GM12801 (cell line): ENCODE measurements around the gene UTS2B.

Experiments
- CTCF ChIP-seq: IDR thresholded peaks from one replicate; pipeline ENCODE4 v1.5.1; 2011; ENCODE audit warnings: control low read depth; ENCODE audit not compliant: insufficient read length; ENCODE audit errors: extremely low read depth

Gene UTS2B

DNA sequence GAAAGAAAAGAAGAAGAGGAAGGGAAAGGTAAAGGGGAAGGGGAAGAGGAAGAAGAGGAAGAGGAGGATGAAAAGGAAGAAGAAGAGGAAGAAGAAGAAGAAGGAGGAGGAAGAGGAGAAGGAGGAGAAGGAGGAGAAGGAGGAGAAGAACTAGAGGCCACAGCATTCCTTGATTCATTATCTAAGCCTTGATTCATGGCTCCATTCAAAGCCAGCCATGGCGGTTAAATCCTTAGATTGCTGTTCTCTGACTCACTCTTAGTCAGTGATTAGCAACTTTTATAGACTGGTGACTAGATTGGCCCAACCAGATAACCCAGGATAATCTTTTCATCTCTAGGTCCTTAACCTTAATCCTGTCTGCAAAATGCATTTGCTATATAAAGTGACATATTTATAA lies 83.7 kb downstream of the UTS2B start:
- TF ChIP-seq CTCF = no peak

GRCh38 chr3:191244242-191244867 lies 86.0 kb downstream of the UTS2B start:
- TF ChIP-seq CTCF = no peak

DNA sequence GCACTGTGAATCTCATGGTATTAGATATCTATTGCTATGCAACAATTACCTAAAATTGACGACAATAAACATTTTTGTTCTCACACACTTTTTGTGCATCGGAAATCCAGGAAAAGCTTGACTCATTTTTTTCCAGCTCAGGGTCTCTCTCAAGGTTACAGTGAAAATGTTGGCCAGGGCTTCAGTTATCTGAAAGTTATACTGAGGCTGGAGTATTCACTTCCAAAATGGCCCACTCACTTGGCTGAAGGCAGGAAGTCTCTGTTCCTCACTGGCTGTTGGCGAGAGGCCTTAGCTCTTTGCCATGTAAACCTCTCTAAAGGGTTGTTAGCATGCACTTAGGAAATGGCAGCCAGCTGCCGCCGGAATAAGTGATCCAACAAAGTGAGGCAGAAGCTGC lies 89.8 kb downstream of the UTS2B start:
- TF ChIP-seq CTCF = no peak

- TF ChIP-seq CTCF = no peak
These were observed 90.8 kb downstream of the UTS2B start for GRCh38 chr3:191239407-191240031.

- no peak for TF ChIP-seq CTCF
These were observed 92.0 kb downstream of the UTS2B start for GRCh38 chr3:191238321-191238817.

DNA sequence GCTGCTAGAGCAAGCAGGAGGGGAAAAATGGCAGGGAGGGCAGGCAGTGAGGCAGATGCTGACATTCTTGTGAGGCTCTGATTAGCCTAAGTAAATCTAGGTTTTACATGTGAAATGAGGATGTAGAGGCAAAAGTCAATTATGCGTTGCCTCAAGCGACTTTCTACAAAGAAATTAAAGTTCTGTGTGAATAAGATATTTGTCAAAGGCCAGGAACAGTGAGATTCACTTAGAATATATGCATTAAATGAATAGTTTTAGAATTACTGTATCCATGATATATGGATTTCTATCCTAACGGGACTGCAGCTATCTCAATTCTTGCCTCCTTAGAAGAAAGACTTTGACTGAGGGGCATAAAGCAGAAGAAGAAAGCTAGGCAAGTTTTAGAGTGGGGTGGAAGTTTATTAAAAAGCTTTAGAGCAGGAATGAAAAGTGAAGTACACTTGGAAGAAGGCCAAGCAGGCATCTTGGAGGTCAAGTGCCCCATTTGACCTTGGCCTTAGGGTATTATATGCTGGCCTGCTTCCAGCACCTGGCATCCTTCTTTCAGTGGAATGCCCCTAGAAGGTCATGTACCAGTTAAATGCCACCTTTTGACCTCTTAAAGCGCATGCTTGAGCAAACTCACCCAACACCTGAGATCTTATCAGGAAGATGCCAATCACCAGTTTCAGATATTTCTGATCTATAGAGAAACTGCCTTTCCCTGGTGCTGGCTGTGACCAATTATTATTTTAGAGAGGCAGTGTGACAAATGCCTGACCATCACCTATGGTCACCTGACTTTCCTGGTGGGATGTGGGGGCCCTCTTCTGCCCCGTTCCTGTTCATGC lies 93.1 kb downstream of the UTS2B start:
- TF ChIP-seq CTCF = no peak

DNA sequence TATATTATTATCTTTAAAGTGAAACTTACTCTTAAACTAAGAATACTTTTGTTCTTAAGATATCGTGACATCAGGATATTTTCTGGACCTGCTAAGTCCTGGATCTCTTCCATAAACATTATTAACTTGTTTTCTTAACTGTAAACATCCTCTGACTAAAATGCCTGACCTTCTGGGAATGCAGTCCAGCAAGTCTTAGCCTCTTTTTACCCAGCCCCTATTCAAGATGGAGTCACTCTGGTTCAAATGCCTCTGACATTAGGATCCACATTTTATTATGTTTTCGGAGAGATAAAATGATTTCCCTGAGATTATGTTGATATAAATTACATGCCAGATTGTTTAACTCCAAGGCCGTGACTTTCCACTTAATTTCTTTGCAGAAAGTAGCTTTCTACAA lies 93.7 kb downstream of the UTS2B start:
- TF ChIP-seq CTCF = no peak
